ENCODE measurements around the gene WFDC1. TPM values are rescaled to one million over a fixed set of nuclear protein-coding genes. Genes with fewer than 3 reads are reported as not detected.

Gene WFDC1
- total and polyA plus RNA-seq, 10 of the 15 experiments (the other 5 are each of a cell fraction or from before 2014, with no cell fraction given) = not detected

- intact Hi-C loops (cut with micrococcal nuclease; ENCODE audit: unreplicated experiment) (no loop called here), in situ Hi-C loops (cut with MboI) (no loop called here)
- DNase-seq (ENCODE audit: low read depth, low spot score) = no peak
- no peak for TF ChIP-seq REST (IDR thresholded peaks at IDR 0.05; ENCODE audit: low read depth, low read length)
- no peak for TF ChIP-seq RUNX3 (IDR thresholded peaks at IDR 0.05; ENCODE audit: low read length)
- no peak for TF ChIP-seq TBL1XR1 (IDR thresholded peaks at IDR 0.05; ENCODE audit: low read depth, low read length)
- no peak for TF ChIP-seq NFYB (IDR thresholded peaks at IDR 0.05; ENCODE audit: insufficient read depth, low read depth, low read length)
- TF ChIP-seq RAD51 (IDR thresholded peaks at IDR 0.05) = no peak
- TF ChIP-seq HCFC1 (IDR thresholded peaks at IDR 0.05; ENCODE audit: low read length) = no peak
- TF ChIP-seq, protein P1, sequence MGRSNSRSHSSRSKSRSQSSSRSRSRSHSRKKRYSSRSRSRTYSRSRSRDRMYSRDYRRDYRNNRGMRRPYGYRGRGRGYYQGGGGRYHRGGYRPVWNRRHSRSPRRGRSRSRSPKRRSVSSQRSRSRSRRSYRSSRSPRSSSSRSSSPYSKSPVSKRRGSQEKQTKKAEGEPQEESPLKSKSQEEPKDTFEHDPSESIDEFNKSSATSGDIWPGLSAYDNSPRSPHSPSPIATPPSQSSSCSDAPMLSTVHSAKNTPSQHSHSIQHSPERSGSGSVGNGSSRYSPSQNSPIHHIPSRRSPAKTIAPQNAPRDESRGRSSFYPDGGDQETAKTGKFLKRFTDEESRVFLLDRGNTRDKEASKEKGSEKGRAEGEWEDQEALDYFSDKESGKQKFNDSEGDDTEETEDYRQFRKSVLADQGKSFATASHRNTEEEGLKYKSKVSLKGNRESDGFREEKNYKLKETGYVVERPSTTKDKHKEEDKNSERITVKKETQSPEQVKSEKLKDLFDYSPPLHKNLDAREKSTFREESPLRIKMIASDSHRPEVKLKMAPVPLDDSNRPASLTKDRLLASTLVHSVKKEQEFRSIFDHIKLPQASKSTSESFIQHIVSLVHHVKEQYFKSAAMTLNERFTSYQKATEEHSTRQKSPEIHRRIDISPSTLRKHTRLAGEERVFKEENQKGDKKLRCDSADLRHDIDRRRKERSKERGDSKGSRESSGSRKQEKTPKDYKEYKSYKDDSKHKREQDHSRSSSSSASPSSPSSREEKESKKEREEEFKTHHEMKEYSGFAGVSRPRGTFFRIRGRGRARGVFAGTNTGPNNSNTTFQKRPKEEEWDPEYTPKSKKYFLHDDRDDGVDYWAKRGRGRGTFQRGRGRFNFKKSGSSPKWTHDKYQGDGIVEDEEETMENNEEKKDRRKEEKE (IDR thresholded peaks at IDR 0.05) = no peak
- no peak for TF ChIP-seq SPI1 (IDR thresholded peaks at IDR 0.05; ENCODE audit: borderline replicate concordance, insufficient read depth, low read depth, low read length)
- TF ChIP-seq, protein P2, sequence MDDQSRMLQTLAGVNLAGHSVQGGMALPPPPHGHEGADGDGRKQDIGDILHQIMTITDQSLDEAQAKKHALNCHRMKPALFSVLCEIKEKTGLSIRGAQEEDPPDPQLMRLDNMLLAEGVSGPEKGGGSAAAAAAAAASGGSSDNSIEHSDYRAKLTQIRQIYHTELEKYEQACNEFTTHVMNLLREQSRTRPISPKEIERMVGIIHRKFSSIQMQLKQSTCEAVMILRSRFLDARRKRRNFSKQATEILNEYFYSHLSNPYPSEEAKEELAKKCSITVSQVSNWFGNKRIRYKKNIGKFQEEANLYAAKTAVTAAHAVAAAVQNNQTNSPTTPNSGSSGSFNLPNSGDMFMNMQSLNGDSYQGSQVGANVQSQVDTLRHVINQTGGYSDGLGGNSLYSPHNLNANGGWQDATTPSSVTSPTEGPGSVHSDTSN (IDR thresholded peaks at IDR 0.05; ENCODE audit: insufficient replicate concordance, low read depth, low read length) = no peak
- no peak for TF ChIP-seq NR2F1 (conservative IDR thresholded peaks at IDR 0.05)
- TF ChIP-seq IKZF1 (conservative IDR thresholded peaks at IDR 0.05) = no peak
- no peak for TF ChIP-seq CHD2 (IDR thresholded peaks at IDR 0.05; ENCODE audit: borderline replicate concordance, low read depth, low read length)
- Histone ChIP-seq H3K4me3 (no peak overlapping the region), H3K27me3 (replicated peaks in 1 of 2; ENCODE audit: control insufficient read depth in 2 of 2, insufficient read depth in 2 of 2, low read length in 1 of 2) (no peaks in the 10 kb centered on the region; a peak in 2 of 4 replicates), H3K36me3 (ENCODE audit: control insufficient read depth in 2 of 2, insufficient read depth in 2 of 2, low read length in 1 of 2) (no peaks in the 10 kb centered on the region), H4K20me1 (ENCODE audit: control insufficient read depth, insufficient read depth) (no peaks in the 10 kb centered on the region), H3K79me2 (ENCODE audit: control insufficient read depth, insufficient read depth, low read length) (no peaks in the 10 kb centered on the region), H3K4me2 (ENCODE audit: control insufficient read depth, insufficient read depth) (no peak overlapping the region), H2AFZ (ENCODE audit: control insufficient read depth, low read depth, low read length) (no peak overlapping the region), H3K9ac (ENCODE audit: control insufficient read depth, insufficient read depth, low read length) (no peak overlapping the region), H3K9me3 (replicated peaks; ENCODE audit: control insufficient read depth, insufficient read depth, low read length) (no peaks in the 10 kb centered on the region), H3K27ac (ENCODE audit: control insufficient read depth, insufficient read depth) (no peak overlapping the region), H3K4me1 (ENCODE audit: control insufficient read depth, insufficient read depth, low read length) (no peaks in the 10 kb centered on the region)
- RAD21 ChIA-PET (ENCODE audit: unreplicated experiment) = no interaction called here
- no TSS peak for BruUV-seq (replicated peaks)
- POLR2A ChIA-PET = no interaction called here
- SMC1A ChIA-PET (ENCODE audit: uncharacterized antibody, unreplicated experiment) = no interaction called here
- 29% methylated on average over 8 of the region's 8 CpGs for WGBS (ENCODE audit: insufficient coverage, insufficient replicate concordance, low lambda C conversion rate, missing lambda C conversion rate)
- no peak for ATAC-seq
- no peak for FAIRE-seq
- CTCF ChIA-PET = no interaction called here
These were observed 50.1 kb downstream of the WFDC1 start for GRCh38 chr16:84344781-84345180.
